Germinal center (tissue), 1 donor: Measurements from ENCODE around the gene ERC1.
"Not testable (repeated sequence)": the region's sequence is repeated elsewhere in the genome, so short reads cannot be mapped to it uniquely, and the experiment has no call there.

Experiments
- DNase-seq: peaks from one replicate; pipeline ENCODE4 v3.0.0; 2012; ENCODE audit warnings: mixed read lengths, low spot score

Gene ERC1

GRCh38 chr12:1189163-1189562, 198.1 kb downstream of the ERC1 start:
- DNase-seq = no peak

GRCh38 chr12:1195513-1195912, 204.5 kb downstream of the ERC1 start:
- no peak for DNase-seq

- DNase-seq = no peak
These were observed 206.4 kb downstream of the ERC1 start for GRCh38 chr12:1197264-1198018.

GRCh38 chr12:1198854-1199253, 207.8 kb downstream of the ERC1 start:
- not testable (repeated sequence) for DNase-seq

- DNase-seq = no peak
These were observed 208.7 kb downstream of the ERC1 start for GRCh38 chr12:1199700-1200099.

GRCh38 chr12:1201030-1201429, 210.0 kb downstream of the ERC1 start:
- DNase-seq = no peak

- no peak for DNase-seq
These were observed 210.9 kb downstream of the ERC1 start for GRCh38 chr12:1201886-1202285.

GRCh38 chr12:1203735-1204019, 212.7 kb downstream of the ERC1 start:
- DNase-seq = no peak

- peak; percentile 34 for DNase-seq
These were observed 213.6 kb downstream of the ERC1 start for GRCh38 chr12:1204581-1205121.

GRCh38 chr12:1205512-1206060, 214.6 kb downstream of the ERC1 start:
- no peak for DNase-seq

GRCh38 chr12:1206118-1206734, 215.2 kb downstream of the ERC1 start:
- DNase-seq = no peak

- no peak for DNase-seq
These were observed 216.3 kb downstream of the ERC1 start for GRCh38 chr12:1207276-1207675.

GRCh38 chr12:1208719-1209118, 217.7 kb downstream of the ERC1 start:
- not testable (repeated sequence) for DNase-seq

GRCh38 chr12:1212526-1212925, 221.5 kb downstream of the ERC1 start:
- no peak for DNase-seq

GRCh38 chr12:1213205-1213604, 222.2 kb downstream of the ERC1 start:
- DNase-seq = no peak

GRCh38 chr12:1213618-1214205, 222.7 kb downstream of the ERC1 start:
- DNase-seq = no peak

GRCh38 chr12:1216560-1216959, 225.5 kb downstream of the ERC1 start:
- no peak for DNase-seq

GRCh38 chr12:1217191-1217949, 226.3 kb downstream of the ERC1 start:
- DNase-seq = no peak

- DNase-seq = no peak
These were observed 227.3 kb downstream of the ERC1 start for GRCh38 chr12:1218369-1218768.

- no peak for DNase-seq
These were observed 229.4 kb downstream of the ERC1 start for GRCh38 chr12:1220127-1221092.
